ENCODE results near the gene TUBGCP3. TPM values are rescaled to one million over a fixed set of nuclear protein-coding genes. Genes with fewer than 3 reads are reported as not detected.

The TUBGCP3 gene
- polyA plus RNA-seq, 1 donor from 2014 or later: 20.3 TPM

DNA sequence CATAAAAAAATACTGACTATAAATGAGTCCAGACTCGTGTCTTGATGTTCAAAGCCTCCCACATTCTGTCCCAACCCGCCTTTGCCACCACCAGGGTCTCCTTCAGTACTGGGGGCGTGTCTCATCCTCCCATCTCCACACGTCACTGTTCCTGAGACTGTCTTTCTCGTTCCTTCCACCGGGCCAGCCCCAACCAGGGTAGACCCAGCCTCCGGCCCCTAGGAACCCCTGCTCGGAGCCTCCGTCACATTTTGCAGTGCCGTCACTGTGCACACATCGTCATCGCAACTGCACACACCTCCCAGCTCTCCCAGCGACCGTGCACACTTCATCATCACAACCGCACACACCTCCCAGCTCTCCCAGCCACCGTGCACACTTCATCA is 138.4 kb downstream of the TUBGCP3 start:
- Histone ChIP-seq H3K36me3 (ENCODE audit: insufficient read depth, low read length) (no peaks in the 10 kb centered on the region), H3K79me2 (replicated peaks; ENCODE audit: insufficient read depth, low read length) (no peaks in the 10 kb centered on the region), H3K4me2 (ENCODE audit: low read length) (no peak overlapping the region), H3K27ac (ENCODE audit: low read length) (no peak overlapping the region), H3K9ac (ENCODE audit: low read length) (no peak overlapping the region), H3K27me3 (ENCODE audit: insufficient read depth, low read depth, low read length) (no peaks in the 10 kb centered on the region), H3K9me2 (ENCODE audit: insufficient read depth, low read length) (no peaks in the 10 kb centered on the region), H3F3A (ENCODE audit: insufficient read depth, low read length, poor library complexity, severe bottlenecking) (no peaks in the 10 kb centered on the region), H2AFZ (ENCODE audit: low read depth, low read length) (no peak overlapping the region), H3K9me3 (ENCODE audit: low read length) (no peaks in the 10 kb centered on the region), H3K4me3 (ENCODE audit: low read length) (no peak overlapping the region), H4K20me1 (ENCODE audit: insufficient read depth) (no peaks in the 10 kb centered on the region)
- no peak for TF ChIP-seq POLR2AphosphoS5 (IDR thresholded peaks at IDR 0.05)
- TF ChIP-seq TAF1 (IDR thresholded peaks at IDR 0.05; ENCODE audit: low read depth): no peak
- no peak for TF ChIP-seq EP300 (conservative IDR thresholded peaks at IDR 0.05; ENCODE audit: poor library complexity, severe bottlenecking)
- TF ChIP-seq, protein P1, sequence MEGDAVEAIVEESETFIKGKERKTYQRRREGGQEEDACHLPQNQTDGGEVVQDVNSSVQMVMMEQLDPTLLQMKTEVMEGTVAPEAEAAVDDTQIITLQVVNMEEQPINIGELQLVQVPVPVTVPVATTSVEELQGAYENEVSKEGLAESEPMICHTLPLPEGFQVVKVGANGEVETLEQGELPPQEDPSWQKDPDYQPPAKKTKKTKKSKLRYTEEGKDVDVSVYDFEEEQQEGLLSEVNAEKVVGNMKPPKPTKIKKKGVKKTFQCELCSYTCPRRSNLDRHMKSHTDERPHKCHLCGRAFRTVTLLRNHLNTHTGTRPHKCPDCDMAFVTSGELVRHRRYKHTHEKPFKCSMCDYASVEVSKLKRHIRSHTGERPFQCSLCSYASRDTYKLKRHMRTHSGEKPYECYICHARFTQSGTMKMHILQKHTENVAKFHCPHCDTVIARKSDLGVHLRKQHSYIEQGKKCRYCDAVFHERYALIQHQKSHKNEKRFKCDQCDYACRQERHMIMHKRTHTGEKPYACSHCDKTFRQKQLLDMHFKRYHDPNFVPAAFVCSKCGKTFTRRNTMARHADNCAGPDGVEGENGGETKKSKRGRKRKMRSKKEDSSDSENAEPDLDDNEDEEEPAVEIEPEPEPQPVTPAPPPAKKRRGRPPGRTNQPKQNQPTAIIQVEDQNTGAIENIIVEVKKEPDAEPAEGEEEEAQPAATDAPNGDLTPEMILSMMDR (IDR thresholded peaks at IDR 0.05; ENCODE audit: poor library complexity, severe bottlenecking): no peak
- TF ChIP-seq RAD21 (conservative IDR thresholded peaks at IDR 0.05): no peak
- TF ChIP-seq SMC3 (conservative IDR thresholded peaks at IDR 0.05; ENCODE audit: poor library complexity): no peak

DNA sequence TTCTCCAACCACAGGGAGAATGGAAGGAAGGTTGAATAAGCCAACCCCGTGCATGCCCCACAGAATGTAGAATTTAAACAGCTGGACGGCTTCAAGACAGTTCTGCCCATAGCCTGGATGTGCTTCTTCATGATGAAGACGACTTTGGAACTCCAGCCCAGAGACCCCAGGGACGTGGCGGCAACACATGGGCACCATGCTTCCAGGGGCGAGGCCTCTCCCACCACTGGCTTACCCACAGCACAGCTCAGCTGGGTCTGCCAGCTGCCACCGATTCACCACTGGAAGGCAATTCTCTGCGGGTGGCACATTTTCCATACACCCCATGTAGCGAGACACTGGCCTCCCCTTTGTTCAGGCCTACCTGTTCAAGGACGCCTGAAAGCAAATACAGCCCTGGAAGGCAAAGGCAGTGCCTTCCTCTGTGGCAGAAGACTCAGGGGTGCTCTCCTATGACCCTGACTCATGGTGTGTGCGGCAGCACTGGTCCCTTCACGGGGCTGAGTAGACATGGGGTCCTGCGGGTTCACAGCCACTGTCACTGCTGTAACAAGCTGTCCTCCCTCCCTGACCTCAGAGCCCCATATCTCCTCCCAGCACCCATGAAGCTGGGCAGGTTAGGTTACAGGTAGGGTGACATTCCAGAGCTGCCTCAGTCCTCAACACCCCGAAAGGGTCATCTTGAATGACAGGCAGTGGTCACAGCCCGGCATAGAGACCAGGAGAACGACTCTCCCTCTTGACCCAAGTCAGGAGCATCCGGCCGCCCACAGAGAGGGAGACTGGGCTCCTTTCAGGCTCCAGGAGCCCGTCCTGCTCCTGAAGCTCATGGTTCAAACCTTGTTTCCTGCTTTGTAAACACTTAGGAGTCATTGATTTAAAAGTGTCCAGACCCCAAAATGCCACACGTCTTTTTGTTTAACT is 139.1 kb downstream of the TUBGCP3 start:
- no peak for TF ChIP-seq EZH2 (IDR thresholded peaks at IDR 0.05; ENCODE audit: borderline replicate concordance, insufficient read depth, low read length, poor library complexity, severe bottlenecking)
- no peak for TF ChIP-seq POLR2AphosphoS5 (IDR thresholded peaks at IDR 0.05)
- TF ChIP-seq SMC3 (conservative IDR thresholded peaks at IDR 0.05; ENCODE audit: poor library complexity): no peak
- Histone ChIP-seq H3K9me2 (ENCODE audit: insufficient read depth, low read length) (no peaks in the 10 kb centered on the region), H3K27ac (ENCODE audit: low read length) (no peak overlapping the region), H3K4me3 (ENCODE audit: low read length) (no peak overlapping the region), H3K9ac (ENCODE audit: low read length) (no peak overlapping the region), H3K9me3 (ENCODE audit: low read length) (no peaks in the 10 kb centered on the region), H3K27me3 (ENCODE audit: insufficient read depth, low read depth, low read length) (no peaks in the 10 kb centered on the region), H3K79me2 (replicated peaks; ENCODE audit: insufficient read depth, low read length) (no peaks in the 10 kb centered on the region), H4K20me1 (ENCODE audit: insufficient read depth) (no peaks in the 10 kb centered on the region), H3F3A (ENCODE audit: insufficient read depth, low read length, poor library complexity, severe bottlenecking) (no peaks in the 10 kb centered on the region), H2AFZ (ENCODE audit: low read depth, low read length) (no peak overlapping the region), H3K36me3 (ENCODE audit: insufficient read depth, low read length) (no peaks in the 10 kb centered on the region), H3K4me2 (ENCODE audit: low read length) (no peak overlapping the region)

DNA sequence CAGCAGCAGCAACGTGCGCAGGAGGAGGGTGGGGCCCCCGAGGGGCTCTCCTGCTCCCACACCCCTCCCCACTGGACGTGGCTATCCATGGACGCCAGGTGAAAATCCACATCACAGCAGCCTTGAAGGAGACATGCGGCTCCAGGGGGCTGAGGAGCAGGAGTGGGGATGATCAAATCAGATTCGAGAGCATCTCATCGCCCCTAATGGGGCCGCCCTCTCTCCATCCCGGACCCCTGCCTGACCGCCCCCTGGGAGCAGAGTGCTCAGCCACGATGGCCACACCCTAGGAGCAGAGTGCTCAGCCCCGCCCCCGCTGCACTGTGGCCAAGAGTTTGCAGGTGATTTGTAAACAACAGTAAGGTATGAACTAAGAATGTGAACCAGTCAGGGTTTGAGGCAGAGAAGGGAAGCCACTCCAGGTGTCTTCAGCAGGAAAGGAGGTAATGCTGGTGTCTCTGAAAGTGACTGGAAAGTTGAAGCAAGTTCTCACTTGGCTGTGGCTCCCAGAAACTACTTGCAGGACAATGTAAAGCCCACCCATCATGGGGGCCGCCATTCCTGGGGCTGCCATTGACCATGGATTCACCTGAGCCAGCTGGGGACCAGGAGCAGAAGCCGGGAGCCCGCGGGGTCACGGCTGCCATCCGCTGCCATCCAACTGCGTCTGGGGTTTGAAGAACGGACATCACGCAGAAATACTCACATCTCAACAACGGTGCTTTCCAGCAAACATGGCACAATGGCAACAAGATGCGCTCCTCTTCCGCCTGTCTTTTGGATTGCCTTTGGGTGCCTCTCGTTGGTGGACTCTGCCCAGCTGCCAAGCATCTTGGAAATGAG is 140.0 kb downstream of the TUBGCP3 start:
- Histone ChIP-seq H3F3A (ENCODE audit: insufficient read depth, low read length, poor library complexity, severe bottlenecking) (no peaks in the 10 kb centered on the region), H3K36me3 (ENCODE audit: insufficient read depth, low read length) (no peaks in the 10 kb centered on the region), H3K79me2 (replicated peaks; ENCODE audit: insufficient read depth, low read length) (no peaks in the 10 kb centered on the region), H3K9ac (ENCODE audit: low read length) (no peak overlapping the region), H4K20me1 (ENCODE audit: insufficient read depth) (no peaks in the 10 kb centered on the region), H3K4me2 (ENCODE audit: low read length) (no peak overlapping the region), H2AFZ (ENCODE audit: low read depth, low read length) (no peak overlapping the region), H3K4me3 (ENCODE audit: low read length) (no peak overlapping the region), H3K9me3 (ENCODE audit: low read length) (no peaks in the 10 kb centered on the region), H3K27ac (ENCODE audit: low read length) (no peak overlapping the region), H3K9me2 (ENCODE audit: insufficient read depth, low read length) (no peaks in the 10 kb centered on the region), H3K27me3 (ENCODE audit: insufficient read depth, low read depth, low read length) (no peaks in the 10 kb centered on the region)
- TF ChIP-seq SMC3 (conservative IDR thresholded peaks at IDR 0.05; ENCODE audit: poor library complexity) (no peak), RAD21 (conservative IDR thresholded peaks at IDR 0.05) (no peak)
- TF ChIP-seq, protein P1 (IDR thresholded peaks at IDR 0.05; ENCODE audit: poor library complexity, severe bottlenecking): no peak
